Measurements from ENCODE around the gene STX12. TPM values are rescaled to one million over a fixed set of nuclear protein-coding genes. Genes with fewer than 3 reads are reported as not detected.

STX12 gene
- total and polyA plus RNA-seq, 2 of the 4 experiments (the other 2 are of a cell fraction): 28.6 to 54.8 TPM

DNA sequence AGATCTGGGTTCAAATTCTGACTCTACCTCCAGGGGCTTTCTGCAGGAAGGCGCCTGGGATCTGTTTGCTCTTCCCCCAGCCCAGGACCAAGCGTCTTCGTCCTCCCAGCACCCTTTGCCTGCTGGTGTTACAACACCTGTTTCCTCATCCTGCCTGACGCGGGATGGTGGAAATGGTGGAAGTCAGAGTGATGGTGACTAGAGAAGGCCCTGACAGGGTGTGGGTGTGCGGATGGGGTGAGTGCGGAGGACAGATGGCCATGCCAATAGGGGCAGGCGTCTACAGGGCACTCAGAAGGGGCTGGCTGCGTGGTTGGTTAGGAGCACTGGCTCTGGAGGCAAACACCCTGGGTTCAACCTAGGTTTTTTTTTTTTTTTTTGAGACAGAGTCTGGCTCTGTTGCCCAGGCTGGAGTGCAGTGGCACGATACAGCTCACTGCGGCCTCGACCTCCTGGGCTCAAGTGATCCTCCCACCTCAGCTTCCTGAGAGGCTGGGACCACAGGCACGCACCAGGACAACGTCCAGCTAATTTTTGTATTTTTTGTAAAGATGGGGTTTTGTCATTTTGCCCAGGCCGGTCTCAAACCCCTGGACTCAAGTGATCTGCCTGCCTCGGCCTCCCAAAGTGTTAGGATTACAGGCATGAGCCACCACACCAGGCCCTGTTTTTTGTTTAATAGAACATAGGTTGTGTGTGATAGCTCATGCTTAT lies 100.8 kb downstream of the STX12 start:
- H2BK20ac ChIP-seq (ENCODE audit: low read depth, low read length): no peak overlapping the region
- H4K20me1 ChIP-seq (ENCODE audit: insufficient read depth, low read length): peaks cover 3% of the 10 kb centered on the region
- H2BK120ac ChIP-seq (ENCODE audit: low read depth, low read length): peak overlapping the region; percentile 22; the same call in 1 of the 2 replicates
- ChIA-PET POLR2A (ENCODE audit: unreplicated experiment) (no interaction called here), CTCF (no interaction called here)
- H3K23ac ChIP-seq (ENCODE audit: low read depth, low read length): no peak overlapping the region
- no peak overlapping the region for H4K91ac ChIP-seq (ENCODE audit: insufficient read depth, low read depth, low read length)
- H3K36me3 ChIP-seq (ENCODE audit: control insufficient read depth, insufficient read depth, low read length): peaks cover 2% of the 10 kb centered on the region; the same call in 1 of the 2 replicates
- H2AK9ac ChIP-seq (replicated peaks; ENCODE audit: low read depth, low read length, poor library complexity): peak overlapping the region; percentile 9
- TF ChIP-seq MXI1 (IDR thresholded peaks at IDR 0.05; ENCODE audit: borderline replicate concordance, low read depth, low read length): no peak
- 0 out of 2 replicates have a peak overlapping the region, but pooled peaks have one; percentile 40 for H3K4ac ChIP-seq (ENCODE audit: low read depth, low read length)
- peak overlapping the region; percentile 72 for H2AFZ ChIP-seq (replicated peaks; ENCODE audit: low read length, poor library complexity)
- H4K5ac ChIP-seq (ENCODE audit: low read depth, low read length): no peak overlapping the region
- no peak overlapping the region for H2BK5ac ChIP-seq (ENCODE audit: low read depth, low read length, poor library complexity, severe bottlenecking)
- H3K27me3 ChIP-seq (ENCODE audit: control insufficient read depth, insufficient read depth, low read length): no peaks in the 10 kb centered on the region
- peak overlapping the region; percentile 62; the same call in 1 of the 2 replicates for H2AK5ac ChIP-seq (ENCODE audit: low read depth, low read length)
- no peak overlapping the region for H3K14ac ChIP-seq (replicated peaks; ENCODE audit: low read depth, low read length)
- peaks cover 17% of the 10 kb centered on the region for H3K9me1 ChIP-seq (ENCODE audit: insufficient read depth, low read length)
- no TSS peak for BruUV-seq (replicated peaks)
- in situ Hi-C loops (cut with MboI; ENCODE audit: low sequenced_read_pairs): loop anchor here (25.0 kb wide), 1 partner anchor 338 kb away; no protein-coding TSS in a partner anchor
- no peak overlapping the region for H3K56ac ChIP-seq (ENCODE audit: extremely low read depth, insufficient read depth, low read length)
- no peak for ATAC-seq (ENCODE audit: low read depth)
- no peak overlapping the region; the same call in 1 of the 2 replicates for H3K4me2 ChIP-seq (ENCODE audit: low read depth, low read length)
- intact Hi-C loops (cut with micrococcal nuclease): no loop called here
- no peak overlapping the region for H3K18ac ChIP-seq (ENCODE audit: low read depth, low read length)
- no peak overlapping the region for H3K27ac ChIP-seq (ENCODE audit: insufficient read depth, low read length)
- H3K9me3 ChIP-seq (ENCODE audit: control insufficient read depth, insufficient read depth, low read length): no peaks in the 10 kb centered on the region
- DNase-seq: no peak
- dilution Hi-C loops (cut with HindIII; ENCODE audit: low sequenced_read_pairs, unreplicated experiment): no loop called here
- WGBS, 2 experiments (ENCODE audit: extremely low coverage in 2 of 2, insufficient read length in 1 of 2): no CpG with 5 or more reads among the region's 16 CpGs
- peaks cover 0 to 6% of the 10 kb centered on the region in 2 experiments; a peak in 1 of 4 replicates for H3K79me1 ChIP-seq (ENCODE audit: low read depth in 1 of 2, low read length in 2 of 2)
- peaks cover 9% of the 10 kb centered on the region for H3K4me1 ChIP-seq (ENCODE audit: control insufficient read depth, insufficient read depth, low read length)
- H3K4me3 ChIP-seq (ENCODE audit: insufficient read depth, low read depth, low read length): no peak overlapping the region
- H4K8ac ChIP-seq (ENCODE audit: low read depth in 2 of 2, low read length in 2 of 2): no peak overlapping the region
- no peak overlapping the region; the same call in 2 of the 3 replicates for H2BK15ac ChIP-seq (ENCODE audit: low read depth, low read length)
- no peak overlapping the region for H3K9ac ChIP-seq (ENCODE audit: low read depth, low read length)

Small RNAs within 50 kb of the gene (microRNA-seq; reads per million reads assigned to microRNA genes)
- gene AL020997.2 (ENCODE audit: insufficient read depth, insufficient read length) (not detected), gene RNU6-1245P (ENCODE audit: insufficient read depth, insufficient read length) (not detected), gene SCARNA1 (ENCODE audit: insufficient read depth, insufficient read length) (not detected)

Small RNAs within 50 kb of the gene (small RNA-seq; reads per million reads assigned to genes)
- 0 to 0.11 (median 0) reads per million in 5 experiments for gene AL020997.2
- gene RNU6-1245P: 0 to 8.4 (median 0) reads per million in 5 experiments
- gene SCARNA1: 102 to 4,884 (median 228) reads per million in 5 experiments

Other genes with a start within 250 kb of the STX12 start
- gene AHDC1, start 169.1 kb upstream of the STX12 start, total RNA-seq (2012; rRNA removed): 1.7 and 2.0 TPM in 2 replicates
- 11.6 and 16.1 TPM in 2 replicates for gene AHDC1, start 169.1 kb upstream of the STX12 start, polyA plus RNA-seq (2012; rRNA removed)
- not detected in 2 replicates for gene FGR, start 138.0 kb upstream of the STX12 start, total RNA-seq (2012; rRNA removed)
- not detected in 2 replicates for gene FGR, start 138.0 kb upstream of the STX12 start, polyA plus RNA-seq (2012; rRNA removed)
- 6.7 and 7.3 TPM in 2 replicates for gene IFI6, start 101.0 kb upstream of the STX12 start, total RNA-seq (2012; rRNA removed)
- gene IFI6, start 101.0 kb upstream of the STX12 start, polyA plus RNA-seq (2012; rRNA removed): 16.8 and 17.2 TPM in 2 replicates
- gene FAM76A, start 47.3 kb upstream of the STX12 start, total RNA-seq (2012; rRNA removed): 8.6 and 10.0 TPM in 2 replicates
- 2.3 and 2.6 TPM in 2 replicates for gene FAM76A, start 47.3 kb upstream of the STX12 start, polyA plus RNA-seq (2012; rRNA removed)
- gene PPP1R8, start 57.6 kb downstream of the STX12 start, total RNA-seq (2012; rRNA removed): 60.5 and 80.1 TPM in 2 replicates
- 43.3 and 53.8 TPM in 2 replicates for gene PPP1R8, start 57.6 kb downstream of the STX12 start, polyA plus RNA-seq (2012; rRNA removed)
- 3.6 and 4.5 TPM in 2 replicates for gene THEMIS2, start 99.3 kb downstream of the STX12 start, total RNA-seq (2012; rRNA removed)
- gene THEMIS2, start 99.3 kb downstream of the STX12 start, polyA plus RNA-seq (2012; rRNA removed): 4.9 and 5.0 TPM in 2 replicates
- 30.6 and 45.3 TPM in 2 replicates for gene RPA2, start 141.4 kb downstream of the STX12 start, total RNA-seq (2012; rRNA removed)
- 22.5 and 34.4 TPM in 2 replicates for gene RPA2, start 141.4 kb downstream of the STX12 start, polyA plus RNA-seq (2012; rRNA removed)
- gene SMPDL3B, start 161.8 kb downstream of the STX12 start, total RNA-seq (2012; rRNA removed): not detected in 2 replicates
- not detected in 2 replicates for gene SMPDL3B, start 161.8 kb downstream of the STX12 start, polyA plus RNA-seq (2012; rRNA removed)
- 1.1 TPM in 2 replicates for gene XKR8, start 186.8 kb downstream of the STX12 start, total RNA-seq (2012; rRNA removed)
- gene XKR8, start 186.8 kb downstream of the STX12 start, polyA plus RNA-seq (2012; rRNA removed): 10.7 and 12.8 TPM in 2 replicates

All from IMR-90 (cell line).